Heart right ventricle (tissue), 16 donors: ENCODE measurements around the gene TNFSF10. TPM values are rescaled to one million over a fixed set of nuclear protein-coding genes. Genes with fewer than 3 reads are reported as not detected.
A peak's percentile ranks its signal among the peaks of the same experiment; 100 is the strongest.

ENCODE experiments used
- ATAC-seq, 8 donors: fragments of 200-7000 bp; cut with Tn5 transposase; one replicate each; pipeline ENCODE4 v1.9.1; 2020; ENCODE audit warnings: mild to moderate bottlenecking in 8 of 8, moderate library complexity in 8 of 8, moderate number of reproducible peaks in 1 of 8
- DNase-seq, 2 donors: peaks; one replicate each; pipeline ENCODE4 v3.0.0-alpha.2; 2020
- H3K27ac ChIP-seq, 10 donors: fragments of 200-600 bp; sonication (generic) in 2 of 10; one replicate each; pipeline versions ENCODE4 v1.5.0 to v1.8.0; 2020 to 2022; ENCODE audit warnings: mild to moderate bottlenecking in 3 of 10
- H3K27me3 ChIP-seq, 7 donors: fragments of 200-600 bp; one replicate each; pipeline ENCODE4 v1.8.0; 2021 to 2022; ENCODE audit warnings: mild to moderate bottlenecking in 2 of 7
- H3K36me3 ChIP-seq, 9 donors: fragments of 200-600 bp; sonication (generic) in 1 of 9; one replicate each; pipeline versions ENCODE4 v1.5.0 to v1.8.0; 2020 to 2022; ENCODE audit warnings: mild to moderate bottlenecking in 2 of 9
- H3K4me1 ChIP-seq, 9 donors: fragments of 200-600 bp; sonication (generic) in 1 of 9; one replicate each; pipeline versions ENCODE4 v1.5.0 to v1.8.0; 2020 to 2022; ENCODE audit warnings: mild to moderate bottlenecking in 4 of 9
- H3K4me3 ChIP-seq, 10 donors: fragments of 200-600 bp; sonication (generic) in 2 of 10; one replicate each; pipeline versions ENCODE4 v1.5.0 to v1.8.0; 2020 to 2022; ENCODE audit warnings: mild to moderate bottlenecking in 7 of 10, moderate library complexity in 2 of 10
- H3K9me3 ChIP-seq, 11 donors: fragments of 200-600 bp in 10 of 11; sonication (generic) in 2 of 11; one replicate each; pipeline versions ENCODE4 v1.5.0 to v1.8.0; 2013 to 2022; ENCODE audit warnings: mild to moderate bottlenecking in 2 of 11, control low read depth in 1 of 11, moderate library complexity in 1 of 11
- WGBS, 2 donors: extraction: QIAGEN DNeasy Blood & Tissue Kit; methylation state at CpG; one replicate each; pipeline ENCODE4 v1.1.7; 2013; ENCODE audit warnings: inconsistent platforms in 1 of 2; 5-methylcytosine and 5-hydroxymethylcytosine counted together
- intact Hi-C, 10 donors: fragments of 100-400 bp; cut with DNase I; formaldehyde crosslinking; loops; one replicate each; pipeline versions ENCODE4 v1.11.1 to v1.14.2; 2022
- polyA plus RNA-seq, 2 donors: library from polyadenylated mRNA; stranded (reverse); fragments of 200-250 nt; gene quantifications; one replicate each; pipeline ENCODE4 v1.2.3, GENCODE V29; 2013
- total RNA-seq, 10 donors: library from RNA; stranded (reverse); fragmentation: NEBNext Ultra II Directional in 3 of 10; extraction: Animal tissue kit (Norgen Biotek cat#: 25700) in 3 of 10; gene quantifications; one replicate each; pipeline versions ENCODE4 v1.2.1 to v1.2.4, GENCODE V29; 2021 to 2023
- TF ChIP-seq, protein P1 (sequence below), 9 donors: fragments of 200-600 bp; sonication (generic) in 2 of 9; IDR thresholded peaks; one replicate each; pipeline versions ENCODE4 v1.5.0 to v1.8.0; 2021 to 2022; ENCODE audit warnings: antibody characterized with exemption in 9 of 9, mild to moderate bottlenecking in 5 of 9, moderate library complexity in 1 of 9
- donor health status: Arrhythmogenic right ventricular cardiomyopathy.
- donor health status: ischemic (EF 13 %, LVEDD 7.1; RV severe dilation, severe dysfunction).
- donor health status: healthy with polysubstance abuse.
- donor health status: DM: no; HTN: yes; CAD: no.
- donor health status: DM: no; HTN: no; CAD: no.
- donor health status: ischemic (EF 25% LVEDD 6.9; RV normal size, moderate dysfunction).
- donor health status: ischemic (EF 25% LVEDD 5.7; RV mildly dilated, moderate dysfunction).
- donor health status: healthy.
- donor health status: DM: yes; HTN: yes; CAD: no.
- donor health status: Ischemic cardiomyopathy.
- donor health status: ischemic (EF 35%, LVEDD 5.7; RV mildly dilated, moderate dysfunction).
- donor health status: nonischemic (EF 11% LVEDD 7.7; RV severe dilation, severe dysfunction).
- donor health status: DM: yes; HTN: yes; CAD: no.
- donor health status: PGD.
- donor health status: ischemic (EF 29% LVEDD 5.4; RV normal size, mild dysfunction).
- donor health status: nonischemic (EF 23%, LVEDD 6.1; RV moderate dilation, normal function).

TNFSF10 gene
- total and polyA plus RNA-seq, 12 donors: 4.7 to 51.5 (median 17.5) TPM

DNA sequence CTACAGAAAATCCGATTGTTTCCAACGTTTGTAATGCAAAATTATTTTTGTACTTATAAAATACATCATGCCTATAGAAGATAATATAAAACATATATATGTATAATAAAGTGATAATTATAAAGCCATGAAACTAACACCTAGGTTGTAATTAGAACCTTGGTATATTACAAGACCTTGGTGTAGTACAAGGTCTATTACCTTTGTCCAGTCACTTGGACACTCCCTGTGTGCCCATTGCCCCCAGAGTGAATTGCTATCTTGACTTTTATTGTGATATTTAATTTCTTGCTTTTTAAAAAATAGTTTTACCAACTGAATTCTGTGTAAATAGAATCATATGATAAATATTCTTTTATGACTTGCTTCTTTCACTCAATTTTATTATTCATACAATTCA is 20.7 kb upstream of the TNFSF10 start:
- no peak for ATAC-seq
- H3K4me1 ChIP-seq: peaks cover 0 to 60% (median 38%) of the 10 kb centered on the region in 9 donors

DNA sequence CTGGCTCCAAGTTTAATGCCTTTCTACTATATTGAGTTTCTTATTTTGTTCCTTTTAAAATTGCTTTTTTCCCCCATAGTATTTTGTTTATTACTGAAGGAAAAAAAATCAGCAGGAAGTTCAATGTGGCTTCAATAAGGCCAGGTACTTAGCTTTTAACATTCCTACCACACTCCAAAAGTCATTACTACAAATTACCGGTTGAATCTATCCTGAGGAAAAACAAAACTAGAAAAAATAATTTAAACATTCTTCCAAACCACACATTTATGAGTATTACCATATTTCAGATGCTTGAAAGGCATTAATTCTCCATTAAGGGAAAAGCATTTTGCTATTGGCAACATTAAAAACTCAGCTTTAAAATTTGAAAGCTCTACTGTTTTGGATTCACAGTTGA is 20.2 kb upstream of the TNFSF10 start:
- peaks cover 0 to 65% (median 42%) of the 10 kb centered on the region in 9 donors for H3K4me1 ChIP-seq
- peaks cover 0 to 2% (median 0%) of the 10 kb centered on the region in 11 donors for H3K9me3 ChIP-seq
- no peak overlapping the region for H3K4me3 ChIP-seq
- intact Hi-C loops: loop anchor here in 3 of 10 donors (5.0 to 10.0 kb wide), 2 partner anchors 39 to 51 kb away; no protein-coding TSS in a partner anchor
- TF ChIP-seq, protein P1, sequence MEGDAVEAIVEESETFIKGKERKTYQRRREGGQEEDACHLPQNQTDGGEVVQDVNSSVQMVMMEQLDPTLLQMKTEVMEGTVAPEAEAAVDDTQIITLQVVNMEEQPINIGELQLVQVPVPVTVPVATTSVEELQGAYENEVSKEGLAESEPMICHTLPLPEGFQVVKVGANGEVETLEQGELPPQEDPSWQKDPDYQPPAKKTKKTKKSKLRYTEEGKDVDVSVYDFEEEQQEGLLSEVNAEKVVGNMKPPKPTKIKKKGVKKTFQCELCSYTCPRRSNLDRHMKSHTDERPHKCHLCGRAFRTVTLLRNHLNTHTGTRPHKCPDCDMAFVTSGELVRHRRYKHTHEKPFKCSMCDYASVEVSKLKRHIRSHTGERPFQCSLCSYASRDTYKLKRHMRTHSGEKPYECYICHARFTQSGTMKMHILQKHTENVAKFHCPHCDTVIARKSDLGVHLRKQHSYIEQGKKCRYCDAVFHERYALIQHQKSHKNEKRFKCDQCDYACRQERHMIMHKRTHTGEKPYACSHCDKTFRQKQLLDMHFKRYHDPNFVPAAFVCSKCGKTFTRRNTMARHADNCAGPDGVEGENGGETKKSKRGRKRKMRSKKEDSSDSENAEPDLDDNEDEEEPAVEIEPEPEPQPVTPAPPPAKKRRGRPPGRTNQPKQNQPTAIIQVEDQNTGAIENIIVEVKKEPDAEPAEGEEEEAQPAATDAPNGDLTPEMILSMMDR (IDR thresholded peaks at IDR 0.05): no peak
- 68 to 71% methylated on average over 1 of the region's 1 CpG for WGBS, 2 donors
- ATAC-seq (no peak), DNase-seq (no peak)
- no peaks in the 10 kb centered on the region for H3K27me3 ChIP-seq
- H3K27ac ChIP-seq: peak overlapping the region in 2 of 10 donors; percentile 74 to 83
- no peaks in the 10 kb centered on the region for H3K36me3 ChIP-seq

More for the DNA sequence above, 20.7 kb upstream of the TNFSF10 start:
- DNase-seq: no peak
- intact Hi-C loops: loop anchor here in 3 of 10 donors (5.0 to 10.0 kb wide), 2 partner anchors 38 to 51 kb away; no protein-coding TSS in a partner anchor
- H3K4me3 ChIP-seq: no peak overlapping the region
- no peaks in the 10 kb centered on the region for H3K27me3 ChIP-seq
- WGBS, 2 donors: 91 to 95% methylated on average over 2 of the region's 2 CpGs
- H3K9me3 ChIP-seq: no peaks in the 10 kb centered on the region
- no peaks in the 10 kb centered on the region for H3K36me3 ChIP-seq
- no peak overlapping the region for H3K27ac ChIP-seq
- TF ChIP-seq, protein P1 (IDR thresholded peaks at IDR 0.05): no peak

DNA sequence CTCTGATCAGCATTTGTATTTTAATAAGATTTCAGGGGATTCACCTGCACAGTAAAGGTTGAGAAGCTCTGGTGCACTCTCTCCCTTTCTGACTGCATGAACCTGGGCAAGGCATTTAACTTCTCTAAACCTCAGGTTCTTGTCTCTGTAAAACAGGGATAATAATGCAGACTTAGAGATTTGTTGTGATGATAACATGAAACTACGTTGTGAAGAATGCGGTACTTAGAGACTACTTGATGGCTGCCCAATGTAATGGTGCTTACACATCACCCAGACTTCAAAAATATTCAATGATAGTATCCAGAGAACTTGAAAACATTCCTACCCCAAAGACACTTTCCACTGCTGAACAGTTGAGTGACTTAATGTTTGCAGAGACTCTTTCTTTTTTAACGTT is 19.8 kb upstream of the TNFSF10 start:
- ATAC-seq (no peak), DNase-seq (no peak)
- Histone ChIP-seq H3K36me3 (no peaks in the 10 kb centered on the region), H3K4me3 (no peak overlapping the region), H3K9me3 (peaks cover 0 to 5% (median 0%) of the 10 kb centered on the region in 11 donors), H3K27me3 (no peaks in the 10 kb centered on the region), H3K4me1 (peaks cover 0 to 69% (median 43%) of the 10 kb centered on the region in 9 donors), H3K27ac (peak overlapping the region in 2 of 10 donors; percentile 74 to 83)
- intact Hi-C loops: loop anchor here in 3 of 10 donors (5.0 to 10.0 kb wide), 2 partner anchors 39 to 52 kb away; no protein-coding TSS in a partner anchor
- TF ChIP-seq, protein P1 (IDR thresholded peaks at IDR 0.05): no peak
- 52 to 57% methylated on average over 3 of the region's 3 CpGs for WGBS, 2 donors

GRCh38 chr3:172541945-172542488 is 18.8 kb upstream of the TNFSF10 start:
- Histone ChIP-seq H3K4me3 (no peak overlapping the region), H3K4me1 (peaks cover 0 to 68% (median 35%) of the 10 kb centered on the region in 9 donors), H3K9me3 (peaks cover 0 to 5% (median 0%) of the 10 kb centered on the region in 11 donors), H3K36me3 (no peaks in the 10 kb centered on the region), H3K27me3 (no peaks in the 10 kb centered on the region), H3K27ac (peak overlapping the region in 9 of 10 donors; percentile 41 to 83 (median 61))
- TF ChIP-seq, protein P1 (IDR thresholded peaks at IDR 0.05): no peak
- DNase-seq (no peak), ATAC-seq (peak in 2 of 8 donors; percentile 8 to 28)
- intact Hi-C loops: loop anchor here in 3 of 10 donors (5.0 to 10.0 kb wide), 2 partner anchors 40 to 53 kb away; no protein-coding TSS in a partner anchor
